Endodermal cell (in vitro differentiated cells): ENCODE results near the gene TRIM16. TPM values are rescaled to one million over a fixed set of nuclear protein-coding genes. Genes with fewer than 3 reads are reported as not detected.
"Not testable (repeated sequence)": the region's sequence is repeated elsewhere in the genome, so short reads cannot be mapped to it uniquely, and the experiment has no call there.

Experiments used
- DNase-seq: peaks from one replicate; pipeline ENCODE4 v3.0.0-alpha.2; 2017
- H3K27ac ChIP-seq: 2 replicates; pipeline ENCODE4 v1.5.1; 2013; ENCODE audit warnings: mild to moderate bottlenecking, low read depth, low read length, moderate library complexity
- H3K27me3 ChIP-seq: 2 replicates; pipeline ENCODE4 v1.6.1; 2013; ENCODE audit warnings: mild to moderate bottlenecking, low read length, moderate library complexity; ENCODE audit not compliant: insufficient read depth, control insufficient read depth, poor library complexity, severe bottlenecking
- H3K36me3 ChIP-seq: 2 replicates; pipeline ENCODE4 v1.7.0; 2013; ENCODE audit warnings: mild to moderate bottlenecking, low read length, moderate library complexity; ENCODE audit not compliant: control insufficient read depth, insufficient read depth
- H3K4me1 ChIP-seq: one replicate; pipeline ENCODE4 v1.7.0; 2013; ENCODE audit warnings: low read length; ENCODE audit not compliant: control insufficient read depth, insufficient read depth
- H3K4me3 ChIP-seq: 2 replicates; pipeline ENCODE4 v1.5.1; 2013; ENCODE audit warnings: mild to moderate bottlenecking, low read length, moderate library complexity
- H3K9ac ChIP-seq: 2 replicates; pipeline ENCODE4 v1.6.1; 2013; ENCODE audit warnings: mild to moderate bottlenecking, low read length, moderate library complexity; ENCODE audit not compliant: poor library complexity, severe bottlenecking; ENCODE audit errors: extremely low read depth
- H3K9me3 ChIP-seq: 2 replicates; pipeline ENCODE4 v1.6.1; 2013; ENCODE audit warnings: mild to moderate bottlenecking, low read length, moderate library complexity; ENCODE audit not compliant: control insufficient read depth
- H3K27ac Mint-ChIP-seq: 2 replicates; pipeline ENCODE4 v1.8.0; 2020; ENCODE audit warnings: mixed read lengths
- H3K27me3 Mint-ChIP-seq: 2 replicates; pipeline ENCODE4 v1.8.0; 2021; ENCODE audit warnings: mild to moderate bottlenecking, mixed read lengths; ENCODE audit not compliant: insufficient read depth
- H3K36me3 Mint-ChIP-seq: 2 replicates; pipeline ENCODE4 v1.8.0; 2020; ENCODE audit warnings: low read depth, mixed read lengths
- H3K4me1 Mint-ChIP-seq: 2 replicates; pipeline ENCODE4 v1.8.0; 2020; ENCODE audit warnings: mixed read lengths
- H3K4me3 Mint-ChIP-seq: 2 replicates; pipeline ENCODE4 v1.8.0; 2020; ENCODE audit warnings: mild to moderate bottlenecking, moderate library complexity, mixed read lengths
- H3K9me3 Mint-ChIP-seq: 2 replicates; pipeline ENCODE4 v1.8.0; 2020; ENCODE audit warnings: mild to moderate bottlenecking, mixed read lengths
- WGBS, 2 experiments: methylation state at CpG; one replicate each; pipeline versions ENCODE4 v1.1.5 to v1.1.7; 2013; ENCODE audit warnings: missing lambda C conversion rate in 2 of 2, mixed read lengths in 1 of 2; ENCODE audit not compliant: insufficient coverage in 1 of 2, insufficient read length in 1 of 2; 5-methylcytosine and 5-hydroxymethylcytosine counted together
- total RNA-seq, 2 donors: library from RNA; stranded (reverse); fragmentation: NEBNext Ultra II Directional in 1 of 2; extraction: Animal tissue kit (Norgen Biotek cat#: 25700) in 1 of 2; gene quantifications; 2 replicates in 1 of 2; 3 replicates in 1 of 2; pipeline ENCODE4 v1.2.1, GENCODE V29; 2021
- TF ChIP-seq, protein P1 (sequence below): fragments of 200-600 bp; sonication (generic); conservative IDR thresholded peaks from 2 replicates; pipeline ENCODE4 v1.5.0; 2021; ENCODE audit warnings: antibody characterized with exemption, mild to moderate bottlenecking

TRIM16 gene
- total RNA-seq, 2 donors from 2014 or later = 19.4 to 34.6 TPM

GRCh38 chr17:15658296-15658695, 25.8 kb downstream of the TRIM16 start:
- no peak overlapping the region for H3K27ac Mint-ChIP-seq
- H3K4me1 Mint-ChIP-seq = peaks cover 47% of the 10 kb centered on the region

DNA sequence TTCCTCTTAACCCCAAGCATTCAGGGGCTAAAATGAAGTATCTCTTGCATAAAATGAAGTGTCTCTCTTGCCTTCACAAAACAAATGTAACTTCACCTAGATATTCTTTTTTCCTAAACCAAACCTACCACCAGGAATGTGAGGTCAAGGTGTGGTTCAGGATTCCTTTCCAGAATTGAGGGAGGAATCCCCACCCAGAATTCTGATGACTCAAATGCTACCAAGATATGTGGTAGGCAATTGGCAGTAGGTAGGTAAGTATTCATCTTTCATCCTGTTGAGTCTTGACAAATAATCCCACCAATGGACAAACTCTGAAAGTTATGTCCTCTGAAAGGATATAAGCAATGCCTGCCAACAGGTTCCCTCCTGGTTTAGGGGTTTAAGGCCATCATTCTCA, 26.2 kb downstream of the TRIM16 start:
- H3K9me3 Mint-ChIP-seq = no peaks in the 10 kb centered on the region
- Histone ChIP-seq H3K9me3 (no peaks in the 10 kb centered on the region), H3K27me3 (no peaks in the 10 kb centered on the region), H3K9ac (no peak overlapping the region), H3K36me3 (peaks cover 7% of the 10 kb centered on the region), H3K4me1 (peaks cover 20% of the 10 kb centered on the region), H3K4me3 (no peak overlapping the region), H3K27ac (no peak overlapping the region)
- H3K4me3 Mint-ChIP-seq = no peak overlapping the region
- H3K27ac Mint-ChIP-seq = no peak overlapping the region
- H3K27me3 Mint-ChIP-seq = no peaks in the 10 kb centered on the region
- H3K36me3 Mint-ChIP-seq = peaks cover 24% of the 10 kb centered on the region
- peak; percentile 5 for DNase-seq
- peaks cover 51% of the 10 kb centered on the region for H3K4me1 Mint-ChIP-seq
- TF ChIP-seq, protein P1, sequence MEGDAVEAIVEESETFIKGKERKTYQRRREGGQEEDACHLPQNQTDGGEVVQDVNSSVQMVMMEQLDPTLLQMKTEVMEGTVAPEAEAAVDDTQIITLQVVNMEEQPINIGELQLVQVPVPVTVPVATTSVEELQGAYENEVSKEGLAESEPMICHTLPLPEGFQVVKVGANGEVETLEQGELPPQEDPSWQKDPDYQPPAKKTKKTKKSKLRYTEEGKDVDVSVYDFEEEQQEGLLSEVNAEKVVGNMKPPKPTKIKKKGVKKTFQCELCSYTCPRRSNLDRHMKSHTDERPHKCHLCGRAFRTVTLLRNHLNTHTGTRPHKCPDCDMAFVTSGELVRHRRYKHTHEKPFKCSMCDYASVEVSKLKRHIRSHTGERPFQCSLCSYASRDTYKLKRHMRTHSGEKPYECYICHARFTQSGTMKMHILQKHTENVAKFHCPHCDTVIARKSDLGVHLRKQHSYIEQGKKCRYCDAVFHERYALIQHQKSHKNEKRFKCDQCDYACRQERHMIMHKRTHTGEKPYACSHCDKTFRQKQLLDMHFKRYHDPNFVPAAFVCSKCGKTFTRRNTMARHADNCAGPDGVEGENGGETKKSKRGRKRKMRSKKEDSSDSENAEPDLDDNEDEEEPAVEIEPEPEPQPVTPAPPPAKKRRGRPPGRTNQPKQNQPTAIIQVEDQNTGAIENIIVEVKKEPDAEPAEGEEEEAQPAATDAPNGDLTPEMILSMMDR = no peak

More at GRCh38 chr17:15658296-15658695, 25.8 kb downstream of the TRIM16 start:
- H3K27me3 Mint-ChIP-seq = no peaks in the 10 kb centered on the region
- Histone ChIP-seq H3K36me3 (peaks cover 7% of the 10 kb centered on the region), H3K4me1 (peaks cover 19% of the 10 kb centered on the region), H3K9me3 (no peaks in the 10 kb centered on the region), H3K9ac (no peak overlapping the region), H3K27me3 (no peaks in the 10 kb centered on the region), H3K4me3 (no peak overlapping the region), H3K27ac (no peak overlapping the region)
- WGBS, 2 experiments = 83 to 94% methylated on average over 2 to 3 of the region's 3 CpGs
- peaks cover 24% of the 10 kb centered on the region for H3K36me3 Mint-ChIP-seq
- no peak for DNase-seq
- H3K4me3 Mint-ChIP-seq = no peak overlapping the region
- H3K9me3 Mint-ChIP-seq = no peaks in the 10 kb centered on the region
- TF ChIP-seq, protein P1 = no peak

GRCh38 chr17:15654886-15655561, 29.1 kb downstream of the TRIM16 start:
- Histone ChIP-seq H3K27ac (peak overlapping the region; percentile 50), H3K36me3 (peaks cover 7% of the 10 kb centered on the region), H3K4me3 (no peak overlapping the region), H3K9ac (no peak overlapping the region), H3K4me1 (peaks cover 26% of the 10 kb centered on the region), H3K27me3 (no peaks in the 10 kb centered on the region), H3K9me3 (no peaks in the 10 kb centered on the region)
- Mint-ChIP-seq H3K4me3 (no peak overlapping the region), H3K27me3 (no peaks in the 10 kb centered on the region), H3K27ac (no peak overlapping the region), H3K9me3 (no peaks in the 10 kb centered on the region), H3K36me3 (peaks cover 19% of the 10 kb centered on the region), H3K4me1 (peaks cover 50% of the 10 kb centered on the region)
- TF ChIP-seq, protein P1 = no peak
- WGBS, 2 experiments = 55 to 69% methylated on average over 1 to 3 of the region's 3 CpGs
- no peak for DNase-seq

- not testable (repeated sequence) for H3K27me3 Mint-ChIP-seq, H3K36me3 ChIP-seq, DNase-seq, H3K27ac ChIP-seq, H3K27me3 ChIP-seq, H3K9me3 ChIP-seq, H3K9ac ChIP-seq, H3K4me3 Mint-ChIP-seq, H3K9me3 Mint-ChIP-seq
- WGBS, 2 experiments = 77 to 78% methylated on average over 2 to 3 of the region's 3 CpGs
- peak overlapping the region; percentile 39 for H3K4me3 ChIP-seq
- H3K4me1 Mint-ChIP-seq = peaks cover 46% of the 10 kb centered on the region
- H3K36me3 Mint-ChIP-seq = peaks cover 19% of the 10 kb centered on the region
- peaks cover 22% of the 10 kb centered on the region for H3K4me1 ChIP-seq
- peak overlapping the region; percentile 10 for H3K27ac Mint-ChIP-seq
Measured at GRCh38 chr17:15654401-15654800, 29.7 kb downstream of the TRIM16 start.
